GM18909 (cell line): ENCODE measurements around the gene NTRK3.

Experiments used
- ATAC-seq: cut with Tn5 transposase; IDR thresholded peaks from one replicate; pipeline ENCODE4 v1.9.1; 2021; ENCODE audit warnings: mild to moderate bottlenecking; ENCODE audit not compliant: unreplicated experiment, poor library complexity

The NTRK3 gene

GRCh38 chr15:88256279-88257230 is at the start of gene NTRK3:
TSS of gene NTRK3 (minus strand) at chr15:88256739. CDS start at chr15:88256153, 586 bp downstream.
- ATAC-seq = no peak

GRCh38 chr15:88303395-88303794 is 46.9 kb upstream of the NTRK3 start:
- no peak for ATAC-seq

- no peak for ATAC-seq
These were observed 45.8 kb upstream of the NTRK3 start for GRCh38 chr15:88302373-88302772.

GRCh38 chr15:88301311-88301710 is 44.8 kb upstream of the NTRK3 start:
- ATAC-seq = no peak

- ATAC-seq = no peak
These were observed 44.3 kb upstream of the NTRK3 start for GRCh38 chr15:88300861-88301260.

- no peak for ATAC-seq
These were observed 43.5 kb upstream of the NTRK3 start for GRCh38 chr15:88300089-88300488.

- no peak for ATAC-seq
These were observed 43.0 kb upstream of the NTRK3 start for GRCh38 chr15:88299497-88299896.

GRCh38 chr15:88288661-88289060 is 32.1 kb upstream of the NTRK3 start:
- ATAC-seq = no peak

GRCh38 chr15:88288206-88288605 is 31.7 kb upstream of the NTRK3 start:
- no peak for ATAC-seq

- no peak for ATAC-seq
These were observed 27.9 kb upstream of the NTRK3 start for GRCh38 chr15:88284318-88284998.

- ATAC-seq = no peak
These were observed 26.1 kb upstream of the NTRK3 start for GRCh38 chr15:88282614-88283013.

GRCh38 chr15:88276821-88277410 is 20.4 kb upstream of the NTRK3 start:
- ATAC-seq = no peak

GRCh38 chr15:88275804-88276203 is 19.3 kb upstream of the NTRK3 start:
- ATAC-seq = no peak

- ATAC-seq = peak; percentile 82
These were observed 18.3 kb upstream of the NTRK3 start for GRCh38 chr15:88274553-88275460.

GRCh38 chr15:88272421-88272820 is 15.9 kb upstream of the NTRK3 start:
- ATAC-seq = no peak

- no peak for ATAC-seq
These were observed 13.0 kb upstream of the NTRK3 start for GRCh38 chr15:88269356-88270062.

- ATAC-seq = no peak
These were observed 11.2 kb upstream of the NTRK3 start for GRCh38 chr15:88267720-88268119.

GRCh38 chr15:88266170-88266569 is 9.6 kb upstream of the NTRK3 start:
- ATAC-seq = no peak

- no peak for ATAC-seq
These were observed 8.1 kb upstream of the NTRK3 start for GRCh38 chr15:88264622-88265021.
